Gastroesophageal sphincter (tissue), 3 donors: ENCODE data around the gene TMEM139.

Experiments
- CTCF ChIP-seq, 4 experiments: fragments of 200-600 bp in 2 of 4; fragments of 450-650 bp in 2 of 4; sonication (generic) in 1 of 4; IDR thresholded peaks; one replicate each; pipeline ENCODE4 v1.5.1; 2017 to 2019; ENCODE audit warnings: antibody characterized with exemption in 4 of 4, mild to moderate bottlenecking in 2 of 4, moderate library complexity in 2 of 4
- POLR2A ChIP-seq, 2 donors: fragments of 450-650 bp; IDR thresholded peaks; one replicate each; pipeline ENCODE4 v1.6.1; 2017; ENCODE audit warnings: antibody characterized with exemption in 2 of 2, mild to moderate bottlenecking in 2 of 2, moderate library complexity in 1 of 2
- POLR2AphosphoS5 ChIP-seq: sonication (generic); formaldehyde crosslinking; IDR thresholded peaks from one replicate; pipeline ENCODE4 v1.6.1; 2017; ENCODE audit warnings: antibody characterized with exemption

- TF ChIP-seq POLR2AphosphoS5, result no peak
- TF ChIP-seq CTCF (IDR thresholded peaks at IDR 0.05), result no peak
- TF ChIP-seq POLR2A (IDR thresholded peaks at IDR 0.05), result no peak
These were observed 19.0 kb downstream of the TMEM139 start for GRCh38 chr7:143303733-143304132.
